Measurements from ENCODE around the gene CERS6.

DNA sequence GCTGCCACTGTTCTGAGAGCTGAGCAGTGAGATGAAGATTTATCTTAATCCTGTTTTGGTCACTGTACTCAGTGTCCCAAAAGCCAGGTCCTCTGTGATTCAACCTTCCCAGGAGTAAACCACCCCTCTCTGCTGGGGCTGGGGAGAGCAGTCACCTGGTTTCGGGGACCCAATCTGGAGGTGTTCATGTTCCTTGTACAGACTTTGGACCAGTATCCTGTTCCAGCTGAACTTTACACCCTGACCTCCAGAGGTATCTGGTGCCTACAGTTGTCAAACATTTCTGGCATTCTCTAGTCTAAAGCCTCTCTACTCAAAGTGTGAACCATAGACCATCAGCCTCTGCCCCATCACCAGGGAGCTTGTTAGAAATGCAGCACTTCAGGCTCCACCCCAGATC lies 22.1 kb downstream of the CERS6 start:
- TF ChIP-seq POLR2AphosphoS5 (IDR thresholded peaks at IDR 0.05) (no peak), CTCF (IDR thresholded peaks at IDR 0.05) (no peak), POLR2A (IDR thresholded peaks at IDR 0.05) (no peak)

All from breast epithelium (tissue), 3 donors.